Vagina (tissue), 2 donors: ENCODE results near the gene SLC52A3.

Experiments
- CTCF ChIP-seq, 3 experiments: fragments of 450-650 bp in 2 of 3; fragments of 200-600 bp in 1 of 3; sonication (generic) in 1 of 3; IDR thresholded peaks; one replicate each; pipeline ENCODE4 v1.5.1; 2017 to 2019; ENCODE audit warnings: antibody characterized with exemption in 3 of 3, mild to moderate bottlenecking in 2 of 3, moderate library complexity in 2 of 3
- POLR2A ChIP-seq, 2 donors: fragments of 450-650 bp; IDR thresholded peaks; one replicate each; pipeline ENCODE4 v1.6.1; 2017; ENCODE audit warnings: antibody characterized with exemption in 2 of 2, mild to moderate bottlenecking in 2 of 2, moderate library complexity in 2 of 2
- POLR2AphosphoS5 ChIP-seq, 2 donors: sonication (generic); formaldehyde crosslinking; IDR thresholded peaks; one replicate each; pipeline ENCODE4 v1.9.0; 2017; ENCODE audit warnings: antibody characterized with exemption in 2 of 2, mild to moderate bottlenecking in 2 of 2, low read depth in 1 of 2; ENCODE audit not compliant: insufficient read depth in 1 of 2

- TF ChIP-seq CTCF (IDR thresholded peaks at IDR 0.05) (no peak), POLR2AphosphoS5 (IDR thresholded peaks at IDR 0.05; ENCODE audit: insufficient read depth in 1 of 2, low read depth in 1 of 2) (no peak), POLR2A (IDR thresholded peaks at IDR 0.05) (no peak)
These were observed 14.2 kb downstream of the SLC52A3 start for GRCh38 chr20:753897-754635.
